Mucosa of rectum (tissue), 2 donors: ENCODE data around the gene AMHR2.

Experiments
- H3K27ac ChIP-seq, 2 donors: one replicate each; pipeline ENCODE4 v1.7.0; 2013; ENCODE audit warnings: inconsistent platforms in 2 of 2, low read depth in 2 of 2, low read length in 2 of 2
- H3K27me3 ChIP-seq, 2 donors: one replicate each; pipeline ENCODE4 v1.7.0; 2013; ENCODE audit warnings: low read length in 2 of 2; ENCODE audit not compliant: control insufficient read depth in 2 of 2, insufficient read depth in 2 of 2
- H3K36me3 ChIP-seq, 2 donors: one replicate each; pipeline ENCODE4 v1.7.0; 2013; ENCODE audit warnings: low read length in 2 of 2; ENCODE audit not compliant: control insufficient read depth in 2 of 2, insufficient read depth in 2 of 2
- H3K4me1 ChIP-seq, 2 donors: one replicate each; pipeline ENCODE4 v1.7.0; 2013; ENCODE audit warnings: low read length in 2 of 2, mild to moderate bottlenecking in 1 of 2; ENCODE audit not compliant: control insufficient read depth in 2 of 2, insufficient read depth in 2 of 2
- H3K4me3 ChIP-seq, 2 donors: one replicate each; pipeline ENCODE4 v1.7.0; 2013; ENCODE audit warnings: low read length in 2 of 2
- H3K9ac ChIP-seq, 2 donors: one replicate each; pipeline ENCODE4 v1.7.0; 2013; ENCODE audit warnings: low read length in 2 of 2, low read depth in 1 of 2, mild to moderate bottlenecking in 1 of 2
- H3K9me3 ChIP-seq, 2 donors: one replicate each; pipeline ENCODE4 v1.7.0; 2013; ENCODE audit warnings: low read length in 2 of 2; ENCODE audit not compliant: control insufficient read depth in 2 of 2
- donor health status: healthy.
- donor health status: Normal muscosa, but diverticular disease.

The AMHR2 gene

GRCh38 chr12:53451661-53452158 lies 28.1 kb downstream of the AMHR2 start, which contains the start of gene PCBP2:
PCBP2 (plus strand) TSS chr12:53452102; CDS start chr12:53454801, 2,699 bp downstream.
- H3K4me3 ChIP-seq = peak within 1 kb of the TSS; percentile 78 to 94
- H3K36me3 ChIP-seq = peaks cover 27 to 35% of the 10 kb centered on the region in 2 donors
- H3K27me3 ChIP-seq = no peaks in the 10 kb centered on the region
- H3K27ac ChIP-seq = peak within 1 kb of the TSS; percentile 95 to 97
- peaks cover 12 to 14% of the 10 kb centered on the region in 2 donors for H3K4me1 ChIP-seq
- H3K9me3 ChIP-seq = no peaks in the 10 kb centered on the region
- H3K9ac ChIP-seq = peak within 1 kb of the TSS; percentile 88 to 90

DNA sequence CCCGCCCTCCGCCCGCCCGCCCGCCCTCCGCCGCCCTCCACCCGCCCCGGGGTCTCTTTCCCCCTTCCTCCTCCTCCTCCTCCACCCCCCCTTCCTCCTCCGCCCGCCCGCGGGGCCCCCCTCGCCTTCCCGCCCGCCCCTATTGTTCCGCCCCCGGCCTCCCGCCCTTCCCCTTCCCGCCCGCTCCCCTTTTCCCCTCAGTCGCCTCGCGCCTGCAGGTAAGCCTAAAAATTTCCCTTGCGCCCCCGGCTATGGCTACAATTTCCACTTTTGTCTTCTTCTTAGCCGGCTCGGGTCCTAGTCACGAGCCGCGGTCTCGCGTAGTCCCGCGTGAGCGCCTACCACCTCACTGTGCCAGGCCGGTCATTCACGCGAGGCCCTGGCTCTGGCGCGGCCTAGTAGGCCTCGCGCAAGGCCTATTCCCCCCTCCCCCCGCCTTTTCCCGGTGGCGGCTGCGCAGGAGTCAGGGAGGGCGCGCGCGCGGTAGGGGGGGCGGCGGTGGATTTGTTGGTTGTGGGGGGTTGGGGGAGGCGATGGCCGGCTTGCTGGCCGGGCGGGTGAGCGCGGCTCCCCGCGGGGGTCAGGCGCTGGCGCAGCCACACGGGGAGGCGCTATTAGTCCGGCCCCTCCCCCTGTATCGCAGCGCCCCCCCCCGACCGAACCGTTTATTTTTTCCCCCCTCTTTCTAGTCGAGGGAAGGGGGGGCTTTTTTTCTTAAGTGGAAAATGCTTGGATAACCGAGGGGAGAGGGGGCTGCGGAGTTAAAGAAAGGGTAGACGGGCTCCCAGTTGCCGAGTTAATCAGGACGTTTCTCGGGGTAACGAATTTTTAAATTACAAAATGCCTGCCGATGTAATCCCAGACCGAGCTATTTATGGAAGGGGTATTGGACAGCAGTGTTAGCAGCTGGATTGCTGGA lies 28.8 kb downstream of the AMHR2 start:
- Histone ChIP-seq H3K9ac (peak overlapping the region; percentile 88 to 90), H3K27me3 (no peaks in the 10 kb centered on the region), H3K9me3 (no peaks in the 10 kb centered on the region), H3K27ac (peak overlapping the region; percentile 95 to 97), H3K4me1 (peaks cover 12 to 14% of the 10 kb centered on the region in 2 donors), H3K36me3 (peaks cover 33 to 41% of the 10 kb centered on the region in 2 donors), H3K4me3 (peak overlapping the region; percentile 78 to 94)

GRCh38 chr12:53453953-53454640 lies 30.4 kb downstream of the AMHR2 start:
- Histone ChIP-seq H3K9me3 (no peaks in the 10 kb centered on the region), H3K36me3 (peaks cover 41 to 51% of the 10 kb centered on the region in 2 donors), H3K27ac (no peak overlapping the region), H3K4me1 (peaks cover 12 to 14% of the 10 kb centered on the region in 2 donors), H3K9ac (no peak overlapping the region), H3K4me3 (peak overlapping the region in 1 of 2 donors; percentile 27), H3K27me3 (no peaks in the 10 kb centered on the region)

GRCh38 chr12:53454707-53455106 lies 31.1 kb downstream of the AMHR2 start:
- H3K4me1 ChIP-seq = peaks cover 12 to 14% of the 10 kb centered on the region in 2 donors
- no peaks in the 10 kb centered on the region for H3K9me3 ChIP-seq
- no peak overlapping the region for H3K4me3 ChIP-seq
- no peaks in the 10 kb centered on the region for H3K27me3 ChIP-seq
- H3K9ac ChIP-seq = no peak overlapping the region
- H3K36me3 ChIP-seq = peaks cover 46 to 57% of the 10 kb centered on the region in 2 donors
- no peak overlapping the region for H3K27ac ChIP-seq

GRCh38 chr12:53456654-53457366 lies 33.2 kb downstream of the AMHR2 start:
- Histone ChIP-seq H3K27me3 (no peaks in the 10 kb centered on the region), H3K27ac (no peak overlapping the region)

DNA sequence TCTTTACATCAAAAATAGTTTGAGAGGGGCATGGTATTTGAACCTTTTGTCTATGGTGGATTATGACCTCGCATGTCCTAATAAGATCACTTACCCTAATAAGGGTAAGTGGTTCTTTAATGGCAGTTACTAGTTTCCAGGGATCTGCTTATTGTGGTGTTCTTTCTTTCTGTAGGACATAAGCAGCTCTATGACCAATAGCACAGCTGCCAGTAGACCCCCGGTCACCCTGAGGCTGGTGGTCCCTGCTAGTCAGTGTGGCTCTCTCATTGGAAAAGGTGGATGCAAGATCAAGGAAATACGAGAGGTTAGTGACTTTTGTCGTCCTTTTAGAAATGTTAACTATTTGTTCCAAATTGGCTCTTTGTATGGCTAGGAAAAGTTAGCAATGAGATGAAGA lies 35.4 kb downstream of the AMHR2 start:
- H3K4me3 ChIP-seq = no peak overlapping the region
- H3K27ac ChIP-seq = no peak overlapping the region
- no peaks in the 10 kb centered on the region for H3K27me3 ChIP-seq
- H3K9ac ChIP-seq = no peak overlapping the region
- peaks cover under 1 to 2% of the 10 kb centered on the region in 2 donors for H3K4me1 ChIP-seq
- no peaks in the 10 kb centered on the region for H3K9me3 ChIP-seq
- H3K36me3 ChIP-seq = peaks cover 86 to 99% of the 10 kb centered on the region in 2 donors

More at GRCh38 chr12:53456654-53457366, 33.2 kb downstream of the AMHR2 start:
- Histone ChIP-seq H3K4me1 (peaks cover 12% of the 10 kb centered on the region in 2 donors), H3K36me3 (peaks cover 67 to 78% of the 10 kb centered on the region in 2 donors), H3K9me3 (no peaks in the 10 kb centered on the region), H3K9ac (no peak overlapping the region), H3K4me3 (no peak overlapping the region)

- Histone ChIP-seq H3K27me3 (no peaks in the 10 kb centered on the region), H3K4me3 (no peak overlapping the region), H3K9ac (no peak overlapping the region), H3K36me3 (peaks cover 89 to 99% of the 10 kb centered on the region in 2 donors), H3K4me1 (no peaks in the 10 kb centered on the region), H3K27ac (no peak overlapping the region), H3K9me3 (no peaks in the 10 kb centered on the region)
Measured at GRCh38 chr12:53461059-53461458, 37.4 kb downstream of the AMHR2 start.

DNA sequence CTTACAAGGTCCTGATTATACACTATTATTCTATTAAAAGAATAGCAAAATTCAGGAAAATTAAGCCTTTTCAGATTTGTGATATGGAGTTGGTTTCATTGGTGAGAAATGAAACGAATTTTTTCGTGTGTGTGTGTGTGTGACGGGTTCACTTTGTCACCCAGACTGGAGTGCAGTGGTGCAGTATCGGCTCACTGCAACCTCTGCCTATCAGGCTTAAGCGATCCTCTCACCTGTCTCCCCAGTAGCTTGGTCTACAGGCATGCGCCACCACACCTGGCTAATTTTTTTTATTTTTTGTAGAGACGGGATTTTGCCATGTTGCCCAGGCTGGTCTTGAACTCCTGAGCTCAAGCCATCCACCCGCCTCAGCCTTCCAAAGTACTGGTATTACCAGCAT lies 37.9 kb downstream of the AMHR2 start:
- H3K36me3 ChIP-seq = peaks cover 89 to 99% of the 10 kb centered on the region in 2 donors
- H3K9ac ChIP-seq = no peak overlapping the region
- no peaks in the 10 kb centered on the region for H3K27me3 ChIP-seq
- H3K9me3 ChIP-seq = no peaks in the 10 kb centered on the region
- no peaks in the 10 kb centered on the region for H3K4me1 ChIP-seq
- no peak overlapping the region for H3K4me3 ChIP-seq
- no peak overlapping the region for H3K27ac ChIP-seq

DNA sequence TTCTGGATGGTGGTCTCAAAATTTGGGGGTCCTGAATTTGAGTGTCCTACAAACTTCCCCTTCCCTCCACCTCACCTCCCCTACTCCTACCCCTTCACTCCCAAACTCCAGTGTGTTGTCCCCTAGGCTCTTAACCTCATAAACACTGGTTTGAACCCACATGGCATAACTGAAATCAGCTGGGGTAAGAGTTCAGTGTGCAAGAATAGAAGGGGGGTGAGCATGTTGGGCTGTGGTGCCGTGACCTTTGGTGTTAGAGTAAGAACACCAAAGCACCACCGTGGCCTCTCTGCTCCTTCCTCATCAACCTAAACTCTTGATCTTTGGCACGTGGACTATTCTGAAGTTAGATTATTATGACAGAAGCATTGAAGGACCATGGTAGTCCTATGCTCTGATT lies 39.3 kb downstream of the AMHR2 start:
- H3K36me3 ChIP-seq = peaks cover 91 to 98% of the 10 kb centered on the region in 2 donors
- no peak overlapping the region for H3K4me3 ChIP-seq
- H3K4me1 ChIP-seq = no peaks in the 10 kb centered on the region
- H3K27me3 ChIP-seq = no peaks in the 10 kb centered on the region
- H3K27ac ChIP-seq = no peak overlapping the region
- H3K9me3 ChIP-seq = no peaks in the 10 kb centered on the region
- no peak overlapping the region for H3K9ac ChIP-seq
